CD4-positive, alpha-beta T cell treated with Interleukin-15 for 1 hour (primary cell): Measurements from ENCODE around the gene DSE.

Source experiments
- DNase-seq: peaks from one replicate; pipeline ENCODE4 v3.0.0-alpha.2; 2020

Gene DSE

DNA sequence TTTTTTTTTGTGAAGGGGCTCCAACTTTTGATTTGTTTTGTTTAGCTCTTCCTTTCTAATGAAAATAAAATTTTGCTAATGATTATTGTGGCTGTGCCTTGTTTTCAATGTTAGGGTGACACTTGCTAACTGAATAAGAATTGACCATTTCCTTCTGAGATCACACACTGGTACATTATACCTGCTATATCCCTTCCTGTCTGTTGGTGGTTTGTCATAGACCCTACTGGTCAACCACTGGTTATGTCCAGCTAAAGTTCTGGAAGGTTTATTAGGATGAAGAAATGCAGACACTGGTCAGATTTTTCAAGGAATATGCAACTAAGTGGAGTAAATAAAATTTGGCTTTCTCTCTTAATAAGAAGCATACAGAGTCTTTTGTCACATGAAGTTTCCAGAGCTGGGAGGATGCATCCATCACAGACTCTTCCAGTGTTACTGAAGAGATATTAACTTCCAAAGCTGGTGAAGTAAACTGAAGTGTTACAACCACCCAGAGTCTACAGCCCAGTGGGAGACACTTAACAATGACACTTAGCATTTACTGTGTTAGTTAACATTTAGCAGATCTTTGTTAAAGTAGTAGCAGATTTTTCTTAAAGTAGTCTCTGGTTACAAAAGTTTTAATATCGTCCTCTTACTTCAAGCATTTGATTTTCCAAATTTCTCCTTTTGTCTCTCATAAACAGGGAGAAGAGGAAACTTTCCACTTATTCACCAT lies 121.0 kb downstream of the DSE start:
- DNase-seq = no peak

DNA sequence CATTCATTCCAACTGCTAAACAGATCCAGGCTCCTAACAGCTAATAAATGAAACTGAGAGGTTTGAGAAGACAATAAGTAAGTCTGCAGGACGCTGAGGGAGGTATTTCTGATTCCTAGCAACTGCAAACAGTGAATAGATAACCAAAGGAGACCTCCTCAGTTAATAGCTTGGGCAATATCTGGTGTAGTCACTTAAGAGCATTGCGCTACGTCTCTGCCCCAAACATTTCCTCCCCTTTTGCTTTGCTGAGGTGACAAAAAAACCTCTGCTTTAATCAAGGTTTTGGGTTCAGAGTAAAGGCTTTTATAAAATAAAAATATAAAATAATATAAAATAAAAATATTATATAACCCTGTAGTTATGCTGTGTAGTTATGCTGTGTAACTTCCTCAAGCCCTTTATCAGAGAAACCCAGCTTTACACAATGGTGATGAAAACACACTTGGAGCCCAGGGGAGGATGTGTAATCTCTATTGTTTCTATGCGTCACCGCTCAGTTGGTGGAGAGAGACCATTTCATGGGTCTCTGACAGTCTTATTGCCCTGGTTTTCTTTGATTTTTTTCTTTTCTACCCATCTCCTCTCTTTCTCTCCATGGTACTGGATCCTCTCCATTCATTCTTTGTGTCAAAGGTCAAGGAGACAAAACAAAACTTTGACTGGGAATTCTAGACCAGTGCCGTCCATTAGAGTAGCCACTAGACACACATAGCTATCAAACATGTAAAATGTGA lies 121.8 kb downstream of the DSE start:
- no peak for DNase-seq
